CD4-positive, alpha-beta T cell treated with Interferon gamma for 1 hour (primary cell): ENCODE data around the gene CYTH1.
A peak's percentile ranks its signal among the peaks of the same experiment; 100 is the strongest.

Experiments used
- DNase-seq: peaks from one replicate; pipeline ENCODE4 v3.0.0-alpha.2; 2020

CYTH1 gene

GRCh38 chr17:78665952-78666920 lies 115.8 kb downstream of the CYTH1 start:
- DNase-seq = peak; percentile 45

GRCh38 chr17:78665387-78665951 lies 116.6 kb downstream of the CYTH1 start:
- no peak for DNase-seq

GRCh38 chr17:78664476-78665386 lies 117.3 kb downstream of the CYTH1 start:
- no peak for DNase-seq

- no peak for DNase-seq
Observed at GRCh38 chr17:78661093-78661770, 120.8 kb downstream of the CYTH1 start.

GRCh38 chr17:78659546-78659945 lies 122.5 kb downstream of the CYTH1 start:
- no peak for DNase-seq

- DNase-seq = no peak
Observed at GRCh38 chr17:78658281-78658785, 123.7 kb downstream of the CYTH1 start.

- no peak for DNase-seq
Observed at GRCh38 chr17:78655251-78655940, 126.7 kb downstream of the CYTH1 start.

GRCh38 chr17:78654325-78654724 lies 127.7 kb downstream of the CYTH1 start:
- DNase-seq = no peak

GRCh38 chr17:78653382-78653781 lies 128.7 kb downstream of the CYTH1 start:
- no peak for DNase-seq

GRCh38 chr17:78652913-78653312 lies 129.2 kb downstream of the CYTH1 start:
- DNase-seq = no peak

GRCh38 chr17:78652024-78652423 lies 130.0 kb downstream of the CYTH1 start:
- no peak for DNase-seq

- no peak for DNase-seq
Observed at GRCh38 chr17:78651554-78651953, 130.5 kb downstream of the CYTH1 start.

- no peak for DNase-seq
Observed at GRCh38 chr17:78650093-78650715, 131.9 kb downstream of the CYTH1 start.

GRCh38 chr17:78648293-78648692 lies 133.8 kb downstream of the CYTH1 start:
- no peak for DNase-seq

- no peak for DNase-seq
Observed at GRCh38 chr17:78647032-78647431, 135.0 kb downstream of the CYTH1 start.

- peak; percentile 86 for DNase-seq
Observed at GRCh38 chr17:78645421-78646295, 136.4 kb downstream of the CYTH1 start.

- no peak for DNase-seq
Observed at GRCh38 chr17:78644931-78645351, 137.1 kb downstream of the CYTH1 start.

GRCh38 chr17:78644224-78644623 lies 137.8 kb downstream of the CYTH1 start:
- DNase-seq = no peak

- no peak for DNase-seq
Observed at GRCh38 chr17:78643326-78643725, 138.7 kb downstream of the CYTH1 start.

GRCh38 chr17:78642707-78643106 lies 139.4 kb downstream of the CYTH1 start:
- no peak for DNase-seq
